Loucy (cell line): ENCODE results near the gene TGM3.

Experiments used
- CTCF ChIP-seq: fragments of 200-600 bp; sonication (generic); conservative IDR thresholded peaks from 2 replicates; pipeline ENCODE4 v1.5.1; 2014; ENCODE audit warnings: mild to moderate bottlenecking, antibody characterized with exemption, low read length
- EZH2phosphoT487 ChIP-seq: fragments of 200-600 bp; IDR thresholded peaks from 2 replicates; pipeline ENCODE4 v1.6.1; 2018; ENCODE audit warnings: antibody characterized with exemption, mild to moderate bottlenecking, moderate library complexity, borderline replicate concordance

GRCh38 chr20:2358006-2358405, 62.2 kb downstream of the TGM3 start:
- TF ChIP-seq CTCF (no peak), EZH2phosphoT487 (no peak)
